HEK293T (cell line): ENCODE data around the gene ATG2B.

Experiments
- FOXM1 ChIP-seq: fragments of 450-650 bp; IDR thresholded peaks from 2 replicates; pipeline ENCODE4 v1.6.1; 2017; ENCODE audit warnings: mild to moderate bottlenecking, borderline replicate concordance
- SUZ12 ChIP-seq: fragments of 450-650 bp; IDR thresholded peaks from 2 replicates; pipeline ENCODE4 v1.6.1; 2016; ENCODE audit warnings: mild to moderate bottlenecking

- TF ChIP-seq FOXM1 (no peak), SUZ12 (no peak)
Measured at GRCh38 chr14:96385385-96385784, 22.2 kb upstream of the ATG2B start.
